IPS-20b (cell line): Measurements from ENCODE around the gene MEGF11.

Experiments used
- H3K27ac ChIP-seq: one replicate; pipeline ENCODE4 v1.5.1; 2013; ENCODE audit warnings: low read length
- H3K27me3 ChIP-seq: 2 replicates; pipeline ENCODE4 v1.6.1; 2013; ENCODE audit warnings: mild to moderate bottlenecking, low read length, inconsistent platforms; ENCODE audit not compliant: insufficient read depth
- H3K36me3 ChIP-seq: 2 replicates; pipeline ENCODE4 v1.6.1; 2013; ENCODE audit warnings: low read depth, mild to moderate bottlenecking, inconsistent platforms, low read length, moderate library complexity; ENCODE audit not compliant: insufficient read depth
- H3K4me1 ChIP-seq: 2 replicates; pipeline ENCODE4 v1.6.1; 2013; ENCODE audit warnings: mild to moderate bottlenecking, control low read depth, inconsistent platforms, low read length, moderate library complexity; ENCODE audit not compliant: insufficient read depth
- H3K4me3 ChIP-seq: 2 replicates; pipeline ENCODE4 v1.5.1; 2013; ENCODE audit warnings: mild to moderate bottlenecking, low read length, inconsistent platforms
- H3K9ac ChIP-seq: 2 replicates; pipeline ENCODE4 v1.6.1; 2013; ENCODE audit warnings: low read depth, mild to moderate bottlenecking, inconsistent platforms, low read length, moderate library complexity
- H3K9me3 ChIP-seq: 2 replicates; pipeline ENCODE4 v1.6.1; 2013; ENCODE audit warnings: mild to moderate bottlenecking, low read depth, low read length, inconsistent platforms; ENCODE audit not compliant: insufficient read depth

The MEGF11 gene

GRCh38 chr15:66070220-66070934 lies 183.2 kb downstream of the MEGF11 start:
- Histone ChIP-seq H3K27ac (no peak overlapping the region), H3K9ac (no peak overlapping the region), H3K27me3 (no peaks in the 10 kb centered on the region), H3K4me1 (peaks cover 25% of the 10 kb centered on the region; the same call in 1 of the 2 replicates), H3K36me3 (no peaks in the 10 kb centered on the region), H3K9me3 (no peaks in the 10 kb centered on the region), H3K4me3 (no peak overlapping the region)

- no peak overlapping the region for H3K27ac ChIP-seq
- no peaks in the 10 kb centered on the region for H3K27me3 ChIP-seq
These were observed 183.8 kb downstream of the MEGF11 start for GRCh38 chr15:66069751-66070150.

GRCh38 chr15:66068801-66069200 lies 184.7 kb downstream of the MEGF11 start:
- Histone ChIP-seq H3K4me1 (peaks cover 25% of the 10 kb centered on the region; the same call in 1 of the 2 replicates), H3K4me3 (no peak overlapping the region), H3K36me3 (no peaks in the 10 kb centered on the region), H3K9me3 (no peaks in the 10 kb centered on the region), H3K9ac (no peak overlapping the region), H3K27me3 (no peaks in the 10 kb centered on the region), H3K27ac (no peak overlapping the region)

More at GRCh38 chr15:66069751-66070150, 183.8 kb downstream of the MEGF11 start:
- H3K9me3 ChIP-seq: no peaks in the 10 kb centered on the region
- H3K4me1 ChIP-seq: peaks cover 25% of the 10 kb centered on the region; the same call in 1 of the 2 replicates
- no peak overlapping the region for H3K9ac ChIP-seq
- H3K36me3 ChIP-seq: no peaks in the 10 kb centered on the region
- H3K4me3 ChIP-seq: no peak overlapping the region

- H3K9me3 ChIP-seq: no peaks in the 10 kb centered on the region
- no peaks in the 10 kb centered on the region for H3K27me3 ChIP-seq
- H3K36me3 ChIP-seq: no peaks in the 10 kb centered on the region
- H3K4me3 ChIP-seq: no peak overlapping the region; the same call in 1 of the 2 replicates
- peak overlapping the region; percentile 14; the same call in 1 of the 2 replicates for H3K9ac ChIP-seq
- peaks cover 25% of the 10 kb centered on the region; the same call in 1 of the 2 replicates for H3K4me1 ChIP-seq
- no peak overlapping the region for H3K27ac ChIP-seq
These were observed 185.9 kb downstream of the MEGF11 start for GRCh38 chr15:66067687-66068086.

GRCh38 chr15:66066481-66066880 lies 187.1 kb downstream of the MEGF11 start:
- no peak overlapping the region for H3K27ac ChIP-seq
- H3K9me3 ChIP-seq: no peaks in the 10 kb centered on the region
- no peaks in the 10 kb centered on the region for H3K36me3 ChIP-seq
- no peak overlapping the region for H3K4me3 ChIP-seq
- H3K4me1 ChIP-seq: peaks cover 25% of the 10 kb centered on the region; the same call in 1 of the 2 replicates
- H3K27me3 ChIP-seq: no peaks in the 10 kb centered on the region
- H3K9ac ChIP-seq: no peak overlapping the region

- Histone ChIP-seq H3K27ac (no peak overlapping the region), H3K9me3 (no peaks in the 10 kb centered on the region), H3K4me1 (peaks cover 25% of the 10 kb centered on the region; the same call in 1 of the 2 replicates), H3K9ac (no peak overlapping the region), H3K4me3 (no peak overlapping the region), H3K27me3 (no peaks in the 10 kb centered on the region), H3K36me3 (no peaks in the 10 kb centered on the region)
These were observed 187.5 kb downstream of the MEGF11 start for GRCh38 chr15:66066005-66066404.

GRCh38 chr15:66065325-66065724 lies 188.2 kb downstream of the MEGF11 start:
- no peaks in the 10 kb centered on the region for H3K9me3 ChIP-seq
- H3K27me3 ChIP-seq: no peaks in the 10 kb centered on the region
- H3K36me3 ChIP-seq: no peaks in the 10 kb centered on the region
- peaks cover 25% of the 10 kb centered on the region; the same call in 1 of the 2 replicates for H3K4me1 ChIP-seq
- H3K9ac ChIP-seq: no peak overlapping the region
- H3K27ac ChIP-seq: no peak overlapping the region
- H3K4me3 ChIP-seq: no peak overlapping the region

- peaks cover 23% of the 10 kb centered on the region; the same call in 1 of the 2 replicates for H3K4me1 ChIP-seq
- no peaks in the 10 kb centered on the region for H3K9me3 ChIP-seq
These were observed 190.4 kb downstream of the MEGF11 start for GRCh38 chr15:66063147-66063546.

GRCh38 chr15:66057089-66057488 lies 196.5 kb downstream of the MEGF11 start:
- peaks cover 23% of the 10 kb centered on the region; the same call in 1 of the 2 replicates for H3K4me1 ChIP-seq
- no peaks in the 10 kb centered on the region for H3K27me3 ChIP-seq
- H3K4me3 ChIP-seq: no peak overlapping the region
- no peak overlapping the region for H3K9ac ChIP-seq
- H3K36me3 ChIP-seq: no peaks in the 10 kb centered on the region
- H3K27ac ChIP-seq: no peak overlapping the region
- no peaks in the 10 kb centered on the region for H3K9me3 ChIP-seq

More at GRCh38 chr15:66063147-66063546, 190.4 kb downstream of the MEGF11 start:
- Histone ChIP-seq H3K27me3 (no peaks in the 10 kb centered on the region), H3K4me3 (no peak overlapping the region), H3K9ac (no peak overlapping the region), H3K27ac (no peak overlapping the region), H3K36me3 (no peaks in the 10 kb centered on the region)

- Histone ChIP-seq H3K27ac (no peak overlapping the region), H3K9ac (no peak overlapping the region), H3K27me3 (no peaks in the 10 kb centered on the region), H3K9me3 (no peaks in the 10 kb centered on the region), H3K4me3 (no peak overlapping the region), H3K36me3 (no peaks in the 10 kb centered on the region), H3K4me1 (peaks cover 23% of the 10 kb centered on the region; the same call in 1 of the 2 replicates)
These were observed 199.6 kb downstream of the MEGF11 start for GRCh38 chr15:66053991-66054390.

GRCh38 chr15:66051833-66052232 lies 201.7 kb downstream of the MEGF11 start:
- no peaks in the 10 kb centered on the region for H3K36me3 ChIP-seq
- no peaks in the 10 kb centered on the region for H3K27me3 ChIP-seq
- H3K9ac ChIP-seq: no peak overlapping the region
- H3K27ac ChIP-seq: no peak overlapping the region
- no peaks in the 10 kb centered on the region for H3K9me3 ChIP-seq
- peaks cover 6% of the 10 kb centered on the region; the same call in 1 of the 2 replicates for H3K4me1 ChIP-seq
- no peak overlapping the region for H3K4me3 ChIP-seq

- no peaks in the 10 kb centered on the region for H3K9me3 ChIP-seq
- no peak overlapping the region for H3K27ac ChIP-seq
- H3K4me1 ChIP-seq: no peaks in the 10 kb centered on the region
- no peaks in the 10 kb centered on the region for H3K27me3 ChIP-seq
- H3K9ac ChIP-seq: no peak overlapping the region
- no peak overlapping the region for H3K4me3 ChIP-seq
- no peaks in the 10 kb centered on the region for H3K36me3 ChIP-seq
These were observed 203.3 kb downstream of the MEGF11 start for GRCh38 chr15:66050264-66050663.
